Endodermal cell (in vitro differentiated cells): ENCODE measurements around the gene GAREM1. TPM values are rescaled to one million over a fixed set of nuclear protein-coding genes. Genes with fewer than 3 reads are reported as not detected.

Experiments
- DNase-seq: peaks from one replicate; pipeline ENCODE4 v3.0.0-alpha.2; 2017
- H3K27ac ChIP-seq: 2 replicates; pipeline ENCODE4 v1.5.1; 2013; ENCODE audit warnings: mild to moderate bottlenecking, low read depth, low read length, moderate library complexity
- H3K27me3 ChIP-seq: 2 replicates; pipeline ENCODE4 v1.6.1; 2013; ENCODE audit warnings: mild to moderate bottlenecking, low read length, moderate library complexity; ENCODE audit not compliant: insufficient read depth, control insufficient read depth, poor library complexity, severe bottlenecking
- H3K36me3 ChIP-seq: 2 replicates; pipeline ENCODE4 v1.7.0; 2013; ENCODE audit warnings: mild to moderate bottlenecking, low read length, moderate library complexity; ENCODE audit not compliant: control insufficient read depth, insufficient read depth
- H3K4me1 ChIP-seq: one replicate; pipeline ENCODE4 v1.7.0; 2013; ENCODE audit warnings: low read length; ENCODE audit not compliant: control insufficient read depth, insufficient read depth
- H3K4me3 ChIP-seq: 2 replicates; pipeline ENCODE4 v1.5.1; 2013; ENCODE audit warnings: mild to moderate bottlenecking, low read length, moderate library complexity
- H3K9ac ChIP-seq: 2 replicates; pipeline ENCODE4 v1.6.1; 2013; ENCODE audit warnings: mild to moderate bottlenecking, low read length, moderate library complexity; ENCODE audit not compliant: poor library complexity, severe bottlenecking; ENCODE audit errors: extremely low read depth
- H3K9me3 ChIP-seq: 2 replicates; pipeline ENCODE4 v1.6.1; 2013; ENCODE audit warnings: mild to moderate bottlenecking, low read length, moderate library complexity; ENCODE audit not compliant: control insufficient read depth
- H3K27ac Mint-ChIP-seq: 2 replicates; pipeline ENCODE4 v1.8.0; 2020; ENCODE audit warnings: mixed read lengths
- H3K27me3 Mint-ChIP-seq: 2 replicates; pipeline ENCODE4 v1.8.0; 2021; ENCODE audit warnings: mild to moderate bottlenecking, mixed read lengths; ENCODE audit not compliant: insufficient read depth
- H3K36me3 Mint-ChIP-seq: 2 replicates; pipeline ENCODE4 v1.8.0; 2020; ENCODE audit warnings: low read depth, mixed read lengths
- H3K4me1 Mint-ChIP-seq: 2 replicates; pipeline ENCODE4 v1.8.0; 2020; ENCODE audit warnings: mixed read lengths
- H3K4me3 Mint-ChIP-seq: 2 replicates; pipeline ENCODE4 v1.8.0; 2020; ENCODE audit warnings: mild to moderate bottlenecking, moderate library complexity, mixed read lengths
- H3K9me3 Mint-ChIP-seq: 2 replicates; pipeline ENCODE4 v1.8.0; 2020; ENCODE audit warnings: mild to moderate bottlenecking, mixed read lengths
- CTCF ChIP-seq: fragments of 200-600 bp; sonication (generic); conservative IDR thresholded peaks from 2 replicates; pipeline ENCODE4 v1.5.0; 2021; ENCODE audit warnings: antibody characterized with exemption, mild to moderate bottlenecking
- WGBS, 2 experiments: methylation state at CpG; one replicate each; pipeline versions ENCODE4 v1.1.5 to v1.1.7; 2013; ENCODE audit warnings: missing lambda C conversion rate in 2 of 2, mixed read lengths in 1 of 2; ENCODE audit not compliant: insufficient coverage in 1 of 2, insufficient read length in 1 of 2; 5-methylcytosine and 5-hydroxymethylcytosine counted together
- total RNA-seq, 2 donors: library from RNA; stranded (reverse); fragmentation: NEBNext Ultra II Directional in 1 of 2; extraction: Animal tissue kit (Norgen Biotek cat#: 25700) in 1 of 2; gene quantifications; 2 replicates in 1 of 2; 3 replicates in 1 of 2; pipeline ENCODE4 v1.2.1, GENCODE V29; 2021

The GAREM1 gene
- total RNA-seq, 2 donors from 2014 or later = 9.2 to 9.4 TPM

- no peaks in the 10 kb centered on the region for H3K4me1 ChIP-seq
- DNase-seq = no peak
- H3K36me3 Mint-ChIP-seq = no peaks in the 10 kb centered on the region
- no peak overlapping the region for H3K4me3 Mint-ChIP-seq
- no peaks in the 10 kb centered on the region for H3K9me3 ChIP-seq
- H3K9ac ChIP-seq = no peak overlapping the region
- H3K4me1 Mint-ChIP-seq = peaks cover 16% of the 10 kb centered on the region
- H3K4me3 ChIP-seq = no peak overlapping the region
- no peaks in the 10 kb centered on the region for H3K27me3 ChIP-seq
- H3K27ac Mint-ChIP-seq = no peak overlapping the region
- no peaks in the 10 kb centered on the region for H3K9me3 Mint-ChIP-seq
- no peaks in the 10 kb centered on the region for H3K27me3 Mint-ChIP-seq
- no peak for TF ChIP-seq CTCF
- no peak overlapping the region for H3K27ac ChIP-seq
- H3K36me3 ChIP-seq = no peaks in the 10 kb centered on the region
Observed at GRCh38 chr18:32368170-32368569, 102.5 kb downstream of the GAREM1 start.

- H3K4me3 ChIP-seq = no peak overlapping the region
- no peaks in the 10 kb centered on the region for H3K9me3 Mint-ChIP-seq
- H3K36me3 Mint-ChIP-seq = no peaks in the 10 kb centered on the region
- H3K27ac ChIP-seq = no peak overlapping the region
- TF ChIP-seq CTCF = no peak
- 91 to 100% methylated on average over 1 of the region's 1 CpG for WGBS, 2 experiments
- H3K9me3 ChIP-seq = no peaks in the 10 kb centered on the region
- no peak overlapping the region for H3K27ac Mint-ChIP-seq
- no peak overlapping the region for H3K4me3 Mint-ChIP-seq
- H3K4me1 Mint-ChIP-seq = peaks cover 6% of the 10 kb centered on the region
- no peaks in the 10 kb centered on the region for H3K27me3 Mint-ChIP-seq
- H3K9ac ChIP-seq = no peak overlapping the region
- no peaks in the 10 kb centered on the region for H3K27me3 ChIP-seq
- H3K36me3 ChIP-seq = no peaks in the 10 kb centered on the region
- no peak for DNase-seq
- H3K4me1 ChIP-seq = no peaks in the 10 kb centered on the region
Observed at GRCh38 chr18:32366586-32367538, 103.8 kb downstream of the GAREM1 start.

GRCh38 chr18:32362484-32362883 is 108.2 kb downstream of the GAREM1 start:
- Histone ChIP-seq H3K4me1 (no peaks in the 10 kb centered on the region), H3K36me3 (no peaks in the 10 kb centered on the region), H3K4me3 (no peak overlapping the region), H3K9ac (no peak overlapping the region), H3K9me3 (no peaks in the 10 kb centered on the region), H3K27me3 (no peaks in the 10 kb centered on the region), H3K27ac (no peak overlapping the region)
- no peak for TF ChIP-seq CTCF
- H3K9me3 Mint-ChIP-seq = no peaks in the 10 kb centered on the region
- H3K27me3 Mint-ChIP-seq = no peaks in the 10 kb centered on the region
- H3K4me3 Mint-ChIP-seq = no peak overlapping the region
- H3K4me1 Mint-ChIP-seq = peaks cover 12% of the 10 kb centered on the region
- no peak overlapping the region for H3K27ac Mint-ChIP-seq
- H3K36me3 Mint-ChIP-seq = no peaks in the 10 kb centered on the region
- 82 to 100% methylated on average over 1 of the region's 1 CpG for WGBS, 2 experiments
- DNase-seq = no peak
